ENCODE measurements around the gene RAB3D. TPM values are rescaled to one million over a fixed set of nuclear protein-coding genes. Genes with fewer than 3 reads are reported as not detected.

The RAB3D gene
- total and polyA plus RNA-seq, 4 donors: 1.1 to 10.2 (median 5.5) TPM

- no peak for TF ChIP-seq REST (IDR thresholded peaks at IDR 0.05)
- TF ChIP-seq NR2F2 (IDR thresholded peaks at IDR 0.05): no peak
These were observed 39.3 kb downstream of the RAB3D start (continued) for GRCh38 chr19:11299946-11300810.

- TF ChIP-seq GABPA (IDR thresholded peaks at IDR 0.05 in 1 of 2, conservative IDR thresholded peaks at IDR 0.05 in 1 of 2): no peak
- TF ChIP-seq REST (IDR thresholded peaks at IDR 0.05): no peak
- TF ChIP-seq EGR1 (IDR thresholded peaks at IDR 0.05; ENCODE audit: low read depth in 2 of 2): no peak
- no peak for TF ChIP-seq JUND (IDR thresholded peaks at IDR 0.05)
- no peak for TF ChIP-seq HNF4G (IDR thresholded peaks at IDR 0.05)
- no peak for TF ChIP-seq ZBTB33 (IDR thresholded peaks at IDR 0.05)
- TF ChIP-seq ATF3 (IDR thresholded peaks at IDR 0.05): no peak
- no peak for TF ChIP-seq MAX (IDR thresholded peaks at IDR 0.05)
- no peak for TF ChIP-seq YY1 (IDR thresholded peaks at IDR 0.05)
- TF ChIP-seq NR2F2 (IDR thresholded peaks at IDR 0.05): no peak
- H3K4me3 ChIP-seq (ENCODE audit: low read depth in 1 of 3, low read length in 3 of 3): no peak overlapping the region
- 66% methylated on average over 7 of the region's 7 CpGs for WGBS
- H3K9me3 ChIP-seq (ENCODE audit: control insufficient read depth in 4 of 4, low read length in 3 of 4): no peaks in the 10 kb centered on the region
- DNase-seq (ENCODE audit: low spot score): no peak
- no peak overlapping the region for H3K27ac ChIP-seq (ENCODE audit: low read depth in 1 of 2, low read length in 2 of 2)
- H3K4me1 ChIP-seq (ENCODE audit: control insufficient read depth in 4 of 4, insufficient read depth in 4 of 4, low read length in 3 of 4): peaks cover 0 to 9% (median 4%) of the 10 kb centered on the region in 4 donors
- no peaks in the 10 kb centered on the region for H3K27me3 ChIP-seq (ENCODE audit: control insufficient read depth in 4 of 4, insufficient read depth in 4 of 4, low read length in 3 of 4)
- no peaks in the 10 kb centered on the region for H3K36me3 ChIP-seq (ENCODE audit: control insufficient read depth in 4 of 4, insufficient read depth in 3 of 4, low read depth in 1 of 4, low read length in 3 of 4)
- H3K9ac ChIP-seq (ENCODE audit: low read depth in 1 of 2, low read length in 2 of 2): no peak overlapping the region
These were observed 43.2 kb downstream of the RAB3D start for GRCh38 chr19:11296264-11296663.

All from liver (tissue), 9 donors.